T47D (cell line): Measurements from ENCODE around the gene MTFR1L.

Source experiments
- DNase-seq, 2 experiments: peaks; one replicate each; pipeline versions ENCODE4 v3.0.0 to v3.0.0-alpha.2; 2011 to 2012; ENCODE audit warnings: low read depth in 1 of 2, low spot score in 1 of 2
- JUND ChIP-seq: IDR thresholded peaks from 2 replicates; pipeline ENCODE4 v1.6.1; 2012; ENCODE audit warnings: low read depth
- in situ Hi-C: cut with HindIII; loops from 2 replicates; pipeline ENCODE4 v1.10.0; 2016; ENCODE audit warnings: low sequenced_read_pairs, low pct_unique_long_range_greater_than_20kb

The MTFR1L gene

GRCh38 chr1:25854554-25854953 lies 34.8 kb downstream of the MTFR1L start:
- TF ChIP-seq JUND: no peak
- in situ Hi-C loops: no loop called here
- DNase-seq: no peak

- in situ Hi-C loops: no loop called here
- TF ChIP-seq JUND: no peak
- no peak for DNase-seq
These were observed 37.1 kb downstream of the MTFR1L start for GRCh38 chr1:25856856-25857255.

- DNase-seq: no peak
- in situ Hi-C loops: no loop called here
- no peak for TF ChIP-seq JUND
These were observed 38.7 kb downstream of the MTFR1L start for GRCh38 chr1:25858494-25858893.

GRCh38 chr1:25858906-25859789 lies 39.4 kb downstream of the MTFR1L start, which contains the start of gene AUNIP:
TSS of gene AUNIP (minus strand) at chr1:25859457. CDS start at chr1:25859357, 100 bp downstream.
- in situ Hi-C loops: no loop called here
- no peak for TF ChIP-seq JUND
- peak; percentile 46 to 87 for DNase-seq

- no peak for TF ChIP-seq JUND
- DNase-seq: no peak
- in situ Hi-C loops: no loop called here
These were observed 41.8 kb downstream of the MTFR1L start for GRCh38 chr1:25861316-25862286.

GRCh38 chr1:25862785-25863485 lies 43.2 kb downstream of the MTFR1L start:
- in situ Hi-C loops: no loop called here
- no peak for DNase-seq
- TF ChIP-seq JUND: no peak

GRCh38 chr1:25863486-25864262 lies 43.9 kb downstream of the MTFR1L start:
- no peak for TF ChIP-seq JUND
- DNase-seq: no peak
- in situ Hi-C loops: no loop called here

GRCh38 chr1:25864434-25864833 lies 44.7 kb downstream of the MTFR1L start:
- in situ Hi-C loops: no loop called here
- TF ChIP-seq JUND: no peak

GRCh38 chr1:25866288-25866687 lies 46.5 kb downstream of the MTFR1L start:
- in situ Hi-C loops: no loop called here
- no peak for TF ChIP-seq JUND
- no peak for DNase-seq

More at GRCh38 chr1:25864434-25864833, 44.7 kb downstream of the MTFR1L start:
- no peak for DNase-seq

- in situ Hi-C loops: no loop called here
- no peak for DNase-seq
- TF ChIP-seq JUND: no peak
These were observed 47.6 kb downstream of the MTFR1L start for GRCh38 chr1:25867210-25867991.

GRCh38 chr1:25869909-25870606 lies 50.3 kb downstream of the MTFR1L start:
- in situ Hi-C loops: no loop called here
- TF ChIP-seq JUND: no peak
- no peak for DNase-seq
